Tibial nerve (tissue), 4 donors: ENCODE results near the gene KRTAP1-3.

Source experiments
- CTCF ChIP-seq, 5 experiments: fragments of 200-600 bp in 3 of 5; fragments of 450-650 bp in 2 of 5; sonication (generic) in 3 of 5; IDR thresholded peaks; one replicate each; pipeline ENCODE4 v1.5.1; 2016 to 2019; ENCODE audit warnings: antibody characterized with exemption in 5 of 5, mild to moderate bottlenecking in 3 of 5, moderate library complexity in 2 of 5
- EP300 ChIP-seq, 2 donors: sonication (generic); formaldehyde crosslinking; IDR thresholded peaks; one replicate each; pipeline ENCODE4 v1.6.1; 2017; ENCODE audit warnings: antibody characterized with exemption in 2 of 2, mild to moderate bottlenecking in 1 of 2

- TF ChIP-seq CTCF (IDR thresholded peaks at IDR 0.05), result no peak
- no peak for TF ChIP-seq EP300 (IDR thresholded peaks at IDR 0.05)
Observed at GRCh38 chr17:41076788-41077187, 42.1 kb upstream of the KRTAP1-3 start.
